AG20443 (cell line): Measurements from ENCODE around the gene CD244.
"Not testable (repeated sequence)": the region's sequence is repeated elsewhere in the genome, so short reads cannot be mapped to it uniquely, and the experiment has no call there.

ENCODE experiments used
- DNase-seq: peaks from one replicate; pipeline ENCODE4 v3.0.0; 2012; ENCODE audit warnings: low spot score, mixed read lengths

Gene CD244

DNA sequence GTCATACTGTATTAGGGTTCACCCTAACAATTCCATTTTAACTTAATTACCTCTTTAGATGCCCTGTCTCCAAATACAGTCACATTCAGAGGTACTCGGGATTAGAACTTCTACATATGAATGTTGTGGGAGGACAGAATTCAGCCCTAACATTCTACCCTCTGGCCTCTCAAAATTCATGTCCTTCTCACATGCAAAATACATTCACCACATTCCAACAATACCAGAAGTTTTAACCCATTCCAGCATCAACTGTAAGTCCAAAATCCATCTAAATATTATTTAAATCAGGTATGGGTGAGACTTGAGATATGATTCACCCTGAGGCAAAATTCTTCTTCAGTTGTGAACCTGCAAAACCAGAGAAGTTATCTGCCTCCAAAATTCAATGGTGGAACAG is 52.2 kb downstream of the CD244 start:
- DNase-seq, result no peak

DNA sequence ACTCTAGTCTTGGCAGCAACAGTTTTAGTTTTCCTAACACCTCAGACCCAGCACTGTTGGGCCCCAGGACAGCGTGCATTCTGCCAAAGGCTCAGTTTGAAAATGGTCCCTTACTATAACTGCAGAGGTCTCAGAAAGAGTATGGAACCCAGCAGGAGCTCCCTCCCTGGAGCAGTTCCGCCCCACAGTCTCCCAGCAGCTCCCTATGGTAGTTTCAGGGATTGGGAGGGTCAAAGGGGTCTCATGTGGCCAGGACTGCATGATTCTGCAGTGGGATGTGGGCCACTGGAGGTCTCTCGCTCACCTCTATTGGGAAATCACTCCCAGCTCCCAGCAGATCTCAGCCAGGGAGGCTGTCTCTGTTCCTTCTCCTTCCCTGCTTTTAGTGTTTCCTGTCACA is 54.4 kb downstream of the CD244 start:
- no peak for DNase-seq

- no peak for DNase-seq
These were observed 54.9 kb downstream of the CD244 start for GRCh38 chr1:160807738-160808137.

GRCh38 chr1:160807247-160807646 is 55.4 kb downstream of the CD244 start:
- DNase-seq, result no peak

- no peak for DNase-seq
These were observed 55.9 kb downstream of the CD244 start for GRCh38 chr1:160806784-160807183.

DNA sequence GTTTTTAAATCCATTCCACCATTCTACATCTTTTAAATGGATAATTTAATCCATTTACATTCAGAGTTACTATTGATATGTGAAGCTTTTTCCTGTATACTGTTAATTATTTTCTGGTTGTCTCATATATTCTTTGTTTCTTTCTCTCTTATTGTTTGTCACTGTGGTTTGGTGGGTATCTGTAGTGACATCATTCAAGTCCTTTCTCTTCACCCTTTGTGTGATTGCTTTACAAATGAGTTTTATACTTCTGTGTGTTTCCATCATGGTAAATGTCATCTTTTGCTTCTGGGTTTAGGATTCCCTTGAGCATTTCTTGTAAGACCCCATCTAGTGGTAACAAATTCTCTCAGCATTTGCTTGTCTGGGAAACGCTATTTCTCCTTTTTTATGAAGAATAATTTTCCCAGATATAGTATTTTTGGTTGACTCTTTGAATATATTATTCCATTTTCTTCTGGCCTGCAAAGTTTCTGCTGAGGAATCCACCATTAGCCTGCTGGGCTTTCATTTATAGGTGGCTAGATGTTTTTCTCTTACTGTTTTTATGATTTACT is 56.5 kb downstream of the CD244 start:
- DNase-seq, result no peak

DNA sequence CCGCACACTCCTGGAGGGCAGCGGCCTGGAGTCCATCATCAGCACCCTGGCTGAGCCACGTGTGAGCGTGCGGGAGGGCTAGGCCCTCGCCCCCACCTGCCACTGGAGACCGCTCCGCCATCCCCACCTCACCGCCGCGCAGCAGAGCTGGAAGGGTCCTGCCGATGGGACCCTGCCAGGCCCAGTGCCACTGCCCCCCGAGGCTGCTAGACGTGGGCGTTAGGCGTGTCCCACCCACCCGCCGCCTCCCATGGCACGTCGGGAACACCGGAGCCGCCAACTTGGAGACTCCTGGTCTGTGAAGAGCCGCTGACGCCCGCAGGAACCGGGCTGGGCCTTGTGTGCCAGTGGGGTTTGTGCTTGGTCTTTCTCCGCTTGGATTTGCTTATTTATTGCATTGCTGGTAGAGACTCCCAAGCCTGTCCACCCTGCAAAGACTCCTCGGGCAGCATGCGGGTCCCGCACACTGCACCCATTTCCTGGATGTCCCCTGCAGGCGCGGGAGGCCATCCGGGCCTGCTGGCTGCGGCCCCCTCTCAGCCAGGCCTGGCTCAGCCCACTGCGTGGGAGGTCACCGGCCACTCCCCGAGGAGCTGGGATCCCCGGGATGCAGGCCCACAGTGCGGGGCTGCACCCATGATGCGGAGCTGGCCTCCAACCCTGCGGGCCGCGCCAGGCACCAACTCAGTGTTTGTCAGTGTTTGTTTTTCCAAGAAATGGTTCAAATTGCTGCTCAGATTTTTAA is 60.7 kb downstream of the CD244 start:
- no peak for DNase-seq

DNA sequence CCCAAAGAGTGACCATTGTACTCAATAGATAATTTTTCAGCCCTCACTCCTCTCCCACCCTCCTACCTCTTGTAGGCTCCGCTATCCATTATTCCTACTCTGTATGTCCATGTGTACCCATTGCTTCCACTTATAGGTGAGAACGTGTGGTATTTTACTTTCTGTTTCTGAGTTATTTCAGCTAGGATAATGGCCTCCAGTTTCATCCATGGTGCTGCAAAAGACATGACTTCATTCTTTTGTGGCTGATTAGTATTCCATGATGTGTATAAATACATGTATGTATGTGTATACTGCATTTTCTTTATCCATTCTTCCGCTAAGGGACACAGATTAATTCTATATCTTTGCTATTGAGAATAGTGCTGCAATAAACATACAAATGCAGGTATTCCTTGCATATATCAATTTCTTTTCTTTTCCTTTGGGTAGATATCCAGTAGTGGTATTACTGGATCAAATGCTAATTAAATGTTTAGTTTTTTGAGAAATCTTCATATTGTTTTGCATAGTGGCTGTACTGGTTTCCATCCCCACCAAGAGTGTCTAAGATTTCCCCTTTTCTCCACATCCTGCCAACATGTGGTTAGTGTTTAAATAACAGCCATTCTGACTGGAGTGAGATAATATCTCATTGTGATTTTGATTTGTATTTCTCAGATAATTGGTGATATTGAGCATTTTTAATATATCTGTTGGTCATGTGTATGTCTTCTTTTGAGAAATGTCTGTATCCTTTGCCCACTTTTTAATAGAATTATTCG is 61.9 kb downstream of the CD244 start:
- no peak for DNase-seq

- no peak for DNase-seq
These were observed 62.5 kb downstream of the CD244 start for GRCh38 chr1:160800142-160800541.

DNA sequence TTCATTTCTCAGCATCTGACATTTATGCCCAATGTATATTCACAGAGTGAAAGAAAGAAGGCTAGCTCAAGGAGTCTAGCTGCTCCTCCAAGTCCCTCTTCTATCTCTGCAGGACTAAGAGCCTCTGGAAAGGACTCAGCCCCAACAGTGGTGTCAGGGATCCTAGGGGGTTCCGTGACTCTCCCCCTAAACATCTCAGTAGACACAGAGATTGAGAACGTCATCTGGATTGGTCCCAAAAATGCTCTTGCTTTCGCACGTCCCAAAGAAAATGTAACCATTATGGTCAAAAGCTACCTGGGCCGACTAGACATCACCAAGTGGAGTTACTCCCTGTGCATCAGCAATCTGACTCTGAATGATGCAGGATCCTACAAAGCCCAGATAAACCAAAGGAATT is 63.0 kb downstream of the CD244 start:
- DNase-seq, result no peak

DNA sequence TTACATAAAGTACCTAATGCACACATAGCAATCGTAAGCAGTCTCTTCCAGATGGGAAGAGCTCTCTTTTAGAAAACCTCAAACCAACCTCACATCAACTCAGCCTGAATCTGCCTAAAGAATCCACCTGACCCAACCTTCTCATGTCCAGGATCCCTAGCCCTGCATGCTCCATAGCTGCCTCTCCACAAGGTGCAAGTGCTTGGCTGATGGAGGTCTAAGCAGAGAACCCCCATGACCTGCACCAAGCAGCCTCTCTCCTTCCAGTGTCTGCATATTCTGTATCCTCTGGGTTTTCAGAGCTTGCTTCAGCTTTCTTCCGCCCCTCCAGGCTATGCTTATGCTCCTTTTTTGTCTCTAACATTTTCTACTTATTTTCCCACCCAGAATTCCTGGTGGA is 64.2 kb downstream of the CD244 start:
- DNase-seq, result no peak

DNA sequence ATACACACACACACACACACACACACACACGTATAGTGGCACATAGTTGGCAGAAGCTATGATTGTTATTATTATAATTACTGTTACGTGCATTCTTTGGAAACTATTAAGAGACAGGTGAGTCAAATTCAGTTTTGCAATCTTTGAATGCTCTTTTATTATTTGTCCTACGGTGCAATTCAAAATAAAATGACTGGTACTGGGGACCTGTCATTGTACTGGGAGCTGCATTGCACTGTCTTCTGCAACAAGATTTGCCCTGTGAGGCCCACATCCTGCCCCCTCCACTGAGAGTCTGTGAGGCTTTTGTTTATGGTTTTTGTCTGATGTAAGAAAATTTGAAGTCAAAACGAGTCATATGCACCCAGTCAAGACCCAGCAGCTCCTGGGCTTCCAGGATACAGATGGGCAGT is 64.8 kb downstream of the CD244 start:
- no peak for DNase-seq

- no peak for DNase-seq
These were observed 65.4 kb downstream of the CD244 start for GRCh38 chr1:160797271-160797709.

GRCh38 chr1:160795951-160796383 is 66.7 kb downstream of the CD244 start, which contains the start of gene LY9:
TSS of gene LY9 (plus strand) at chr1:160796174. CDS start at chr1:160796188, 14 bp downstream.
- no peak for DNase-seq

GRCh38 chr1:160794376-160794775 is 68.3 kb downstream of the CD244 start:
- no peak for DNase-seq

DNA sequence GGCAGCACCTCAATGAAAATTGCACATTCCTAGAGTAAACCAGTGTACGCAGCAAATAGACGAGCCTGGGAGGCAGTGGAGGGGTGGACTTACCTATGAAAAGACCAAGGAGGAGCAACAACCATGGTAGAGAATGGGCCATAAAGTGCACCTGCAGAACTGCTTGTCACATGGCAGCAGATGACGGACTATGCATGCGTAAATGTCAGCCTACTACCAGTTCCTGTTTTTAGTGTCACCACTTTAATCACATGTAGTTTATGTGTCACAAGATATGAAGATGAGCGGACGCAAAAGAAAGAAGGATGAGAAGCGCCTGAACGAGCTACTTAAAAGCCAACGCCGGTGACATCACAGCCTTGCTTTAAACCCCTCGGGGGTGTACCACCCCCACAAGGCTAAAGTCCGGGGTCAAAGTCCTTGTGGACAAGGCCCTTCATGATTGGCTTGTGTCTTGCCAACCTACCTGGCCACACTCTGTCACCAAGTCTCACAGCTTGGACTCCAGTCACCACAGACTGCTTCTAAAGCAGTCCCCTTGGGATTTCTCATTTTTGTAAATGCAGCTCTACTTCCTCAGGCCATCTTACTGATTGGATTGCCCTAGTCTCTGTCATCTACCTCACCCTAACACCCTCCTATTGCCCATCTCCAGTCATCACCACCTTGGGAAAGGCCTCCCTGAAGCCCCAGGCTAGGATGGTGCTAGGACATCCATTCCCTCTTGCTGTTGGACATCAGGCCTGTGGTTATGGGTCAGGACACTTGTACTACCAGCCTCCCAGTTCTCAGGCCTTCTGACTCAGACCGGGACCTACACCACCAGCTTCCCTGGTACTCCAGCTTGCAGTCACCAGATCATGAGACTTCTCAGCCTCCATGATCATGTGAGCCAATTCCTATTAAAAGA is 72.7 kb downstream of the CD244 start:
- DNase-seq, result no peak

GRCh38 chr1:160789051-160789701 is 73.5 kb downstream of the CD244 start:
- DNase-seq, result no peak

DNA sequence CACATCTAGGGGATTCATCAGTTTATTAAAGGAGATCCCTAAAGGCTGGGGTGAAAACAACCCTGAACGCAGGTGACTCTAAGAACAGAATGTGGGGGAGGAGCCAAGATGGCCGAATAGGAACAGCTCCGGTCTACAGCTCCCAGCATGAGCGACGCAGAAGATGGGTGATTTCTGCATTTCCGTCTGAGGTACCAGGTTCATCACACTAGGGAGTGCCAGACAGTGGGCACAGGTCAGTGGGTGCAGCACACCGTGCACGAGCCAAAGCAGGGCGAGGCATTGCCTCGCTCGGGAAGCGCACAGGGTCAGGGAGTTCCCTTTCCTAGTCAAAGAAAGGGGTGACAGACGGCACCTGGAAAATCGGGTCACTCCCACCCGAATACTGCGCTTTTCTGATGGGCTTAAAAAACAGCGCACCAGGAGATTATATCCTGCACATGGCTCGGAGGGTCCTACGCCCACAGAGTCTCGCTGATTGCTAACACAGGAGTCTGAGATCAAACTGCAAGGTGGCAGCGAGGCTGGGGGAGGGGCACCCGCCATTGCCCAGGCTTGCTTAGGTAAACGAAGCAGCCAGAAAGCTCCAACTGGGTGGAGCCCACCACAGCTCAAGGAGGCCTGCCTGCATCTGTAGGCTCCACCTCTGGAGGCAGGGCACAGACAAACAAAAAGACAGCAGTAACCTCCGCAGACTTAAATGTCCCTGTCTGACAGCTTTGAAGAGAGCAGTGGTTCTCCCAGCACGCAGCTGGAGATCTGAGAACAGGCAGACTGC is 79.5 kb downstream of the CD244 start:
- not testable (repeated sequence) for DNase-seq

DNA sequence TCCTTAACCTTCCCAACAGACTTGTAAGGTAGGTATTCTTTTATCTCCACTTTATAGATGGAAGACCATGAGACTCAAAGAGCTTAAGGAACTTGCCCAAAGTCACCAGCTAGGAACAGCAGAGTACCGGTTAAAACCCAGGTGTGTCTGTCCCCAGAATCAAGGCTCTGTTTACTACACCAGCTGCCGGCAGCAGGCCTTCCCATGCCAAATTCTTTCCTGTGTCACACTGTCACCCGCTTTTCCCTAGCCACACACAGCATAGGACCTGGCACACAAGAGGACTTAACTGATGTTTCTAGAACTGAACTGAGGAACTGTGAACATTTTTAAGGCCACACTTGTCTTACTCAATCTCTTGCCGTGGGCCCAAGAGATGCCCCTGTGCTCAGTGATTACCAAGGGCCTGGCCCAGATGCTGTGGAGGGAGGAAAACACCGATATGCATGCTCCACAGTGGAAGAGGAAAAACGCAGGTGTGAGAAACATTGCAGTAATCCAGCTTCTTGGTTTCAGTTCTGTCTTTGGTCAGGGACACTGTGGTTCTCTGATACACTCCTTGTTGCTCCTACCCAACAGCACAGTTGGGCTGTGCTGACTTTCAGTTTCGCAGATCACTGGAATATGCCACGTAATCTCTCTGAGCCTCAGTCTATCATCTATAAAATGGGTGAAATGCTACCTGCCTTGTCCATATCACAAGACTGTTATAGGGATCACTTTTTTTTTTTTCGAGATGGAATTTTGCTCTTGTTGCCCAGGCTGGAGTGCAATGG is 80.6 kb downstream of the CD244 start:
- no peak for DNase-seq
